Mesendoderm (in vitro differentiated cells): ENCODE data around the gene GALNT13.

Experiments
- DNase-seq: peaks from one replicate; pipeline ENCODE4 v3.0.0; 2013
- H2AK5ac ChIP-seq: 2 replicates; pipeline ENCODE4 v1.6.1; 2013; ENCODE audit warnings: low read length, inconsistent platforms
- H2BK120ac ChIP-seq: 2 replicates; pipeline ENCODE4 v1.6.1; 2013; ENCODE audit warnings: low read depth, mild to moderate bottlenecking, low read length, moderate library complexity, mixed read lengths
- H2BK15ac ChIP-seq: replicated peaks from 2 replicates; pipeline ENCODE4 v1.6.1; 2013; ENCODE audit warnings: low read depth, mild to moderate bottlenecking, moderate library complexity
- H2BK5ac ChIP-seq: 2 replicates; pipeline ENCODE4 v1.6.1; 2013; ENCODE audit warnings: low read length, inconsistent platforms
- H3K18ac ChIP-seq: 2 replicates; pipeline ENCODE4 v1.6.1; 2013; ENCODE audit warnings: mild to moderate bottlenecking, low read length, mixed read lengths
- H3K23ac ChIP-seq: one replicate; pipeline ENCODE4 v1.6.1; 2013; ENCODE audit warnings: low read length
- H3K27ac ChIP-seq: 2 replicates; pipeline ENCODE4 v1.5.1; 2013; ENCODE audit warnings: low read depth, mild to moderate bottlenecking, inconsistent platforms, low read length, moderate library complexity
- H3K27me3 ChIP-seq: 2 replicates; pipeline ENCODE4 v1.6.1; 2013; ENCODE audit warnings: low read length, control low read depth, mild to moderate bottlenecking, inconsistent platforms; ENCODE audit not compliant: insufficient read depth, poor library complexity
- H3K36me3 ChIP-seq: 2 replicates; pipeline ENCODE4 v1.6.1; 2013; ENCODE audit warnings: low read length, inconsistent platforms; ENCODE audit not compliant: control insufficient read depth, insufficient read depth
- H3K4ac ChIP-seq: one replicate; pipeline ENCODE4 v1.6.1; 2013; ENCODE audit warnings: low read depth, mild to moderate bottlenecking, low read length, moderate library complexity
- H3K4me1 ChIP-seq: 2 replicates; pipeline ENCODE4 v1.6.1; 2013; ENCODE audit warnings: low read depth, low read length, inconsistent platforms; ENCODE audit not compliant: control insufficient read depth
- H3K4me2 ChIP-seq: 2 replicates; pipeline ENCODE4 v1.6.1; 2013; ENCODE audit warnings: low read length
- H3K4me3 ChIP-seq: 2 replicates; pipeline ENCODE4 v1.5.1; 2013; ENCODE audit warnings: mild to moderate bottlenecking, low read length
- H3K56ac ChIP-seq: one replicate; pipeline ENCODE4 v1.6.1; 2013; ENCODE audit warnings: low read length
- H3K79me1 ChIP-seq: 2 replicates; pipeline ENCODE4 v1.6.1; 2013; ENCODE audit warnings: low read length, inconsistent platforms
- H3K79me2 ChIP-seq: 2 replicates; pipeline ENCODE4 v1.6.1; 2013; ENCODE audit warnings: mild to moderate bottlenecking, low read length; ENCODE audit not compliant: control insufficient read depth, insufficient read depth
- H3K9ac ChIP-seq: 2 replicates; pipeline ENCODE4 v1.6.1; 2013; ENCODE audit warnings: low read length, inconsistent platforms
- H4K5ac ChIP-seq: one replicate; pipeline ENCODE4 v1.6.1; 2013; ENCODE audit warnings: low read length
- H4K8ac ChIP-seq: one replicate; pipeline ENCODE4 v1.6.1; 2013; ENCODE audit warnings: low read depth, mild to moderate bottlenecking, control low read depth, low read length, moderate library complexity
- WGBS: extraction: QIAGEN DNeasy Blood & Tissue Kit; methylation state at CpG from one replicate; pipeline ENCODE4 v1.1.7; 2013; ENCODE audit warnings: low lambda C conversion rate, missing lambda C conversion rate; ENCODE audit not compliant: insufficient coverage; ENCODE audit errors: extremely low coverage; 5-methylcytosine and 5-hydroxymethylcytosine counted together

GALNT13 gene

GRCh38 chr2:154368153-154368552 is 496.4 kb downstream of the GALNT13 start:
- H2BK5ac ChIP-seq, result no peak overlapping the region
- H4K8ac ChIP-seq, result no peak overlapping the region
- no peak overlapping the region for H3K23ac ChIP-seq
- H3K79me1 ChIP-seq, result no peaks in the 10 kb centered on the region
- no peak overlapping the region for H3K9ac ChIP-seq
- no peaks in the 10 kb centered on the region for H3K36me3 ChIP-seq
- no peak overlapping the region for H3K4me2 ChIP-seq
- DNase-seq, result no peak
- H2AK5ac ChIP-seq, result no peak overlapping the region
- no peaks in the 10 kb centered on the region for H3K27me3 ChIP-seq
- no peak overlapping the region for H3K18ac ChIP-seq
- no peak overlapping the region for H3K4ac ChIP-seq
- no peak overlapping the region for H3K27ac ChIP-seq
- no peaks in the 10 kb centered on the region for H3K79me2 ChIP-seq
- H3K56ac ChIP-seq, result no peak overlapping the region
- H3K4me3 ChIP-seq, result no peak overlapping the region
- no peak overlapping the region for H2BK15ac ChIP-seq
- WGBS, result no CpG with 5 or more reads among the region's 2 CpGs
- no peak overlapping the region for H4K5ac ChIP-seq
- peaks cover 2% of the 10 kb centered on the region for H3K4me1 ChIP-seq
- no peak overlapping the region for H2BK120ac ChIP-seq

- no peak overlapping the region for H4K5ac ChIP-seq
- no peak overlapping the region for H3K56ac ChIP-seq
- H3K36me3 ChIP-seq, result no peaks in the 10 kb centered on the region
- no peak overlapping the region for H2BK15ac ChIP-seq
- H3K23ac ChIP-seq, result no peak overlapping the region
- no peak overlapping the region for H3K9ac ChIP-seq
- H2AK5ac ChIP-seq, result no peak overlapping the region
- no peak overlapping the region for H3K4ac ChIP-seq
- no peaks in the 10 kb centered on the region for H3K79me2 ChIP-seq
- peak; percentile 80 for DNase-seq
- H3K4me1 ChIP-seq, result peaks cover 2% of the 10 kb centered on the region
- no peak overlapping the region for H2BK120ac ChIP-seq
- H3K27me3 ChIP-seq, result no peaks in the 10 kb centered on the region
- no peak overlapping the region for H2BK5ac ChIP-seq
- H3K79me1 ChIP-seq, result no peaks in the 10 kb centered on the region
- no peak overlapping the region for H4K8ac ChIP-seq
- H3K4me3 ChIP-seq, result no peak overlapping the region
- no peak overlapping the region for H3K4me2 ChIP-seq
- no peak overlapping the region for H3K27ac ChIP-seq
- no peak overlapping the region for H3K18ac ChIP-seq
These were observed 499.2 kb downstream of the GALNT13 start for GRCh38 chr2:154370873-154371272.

- Histone ChIP-seq H3K4me2 (no peak overlapping the region), H3K4me3 (no peak overlapping the region), H3K27ac (no peak overlapping the region), H3K56ac (no peak overlapping the region), H3K79me2 (no peaks in the 10 kb centered on the region), H2BK5ac (no peak overlapping the region), H4K8ac (no peak overlapping the region), H3K9ac (no peak overlapping the region), H3K4me1 (peaks cover 2% of the 10 kb centered on the region), H3K23ac (no peak overlapping the region), H3K27me3 (no peaks in the 10 kb centered on the region), H2AK5ac (no peak overlapping the region), H4K5ac (no peak overlapping the region), H3K4ac (no peak overlapping the region), H3K79me1 (no peaks in the 10 kb centered on the region), H3K18ac (no peak overlapping the region), H2BK15ac (no peak overlapping the region), H2BK120ac (no peak overlapping the region), H3K36me3 (no peaks in the 10 kb centered on the region)
- DNase-seq, result no peak
- WGBS, result no CpG with 5 or more reads among the region's 1 CpG
These were observed 502.7 kb downstream of the GALNT13 start for GRCh38 chr2:154374416-154374815.

GRCh38 chr2:154375579-154375931 is 503.8 kb downstream of the GALNT13 start:
- Histone ChIP-seq H4K5ac (no peak overlapping the region), H3K27ac (no peak overlapping the region)

GRCh38 chr2:154381931-154382794 is 510.4 kb downstream of the GALNT13 start:
- H3K4ac ChIP-seq, result no peak overlapping the region
- WGBS, result no CpG with 5 or more reads among the region's 2 CpGs

More at GRCh38 chr2:154375579-154375931, 503.8 kb downstream of the GALNT13 start:
- Histone ChIP-seq H3K56ac (peak overlapping the region; percentile 45), H3K4ac (no peak overlapping the region), H3K4me1 (peaks cover 2% of the 10 kb centered on the region), H3K4me3 (no peak overlapping the region), H3K23ac (no peak overlapping the region), H4K8ac (no peak overlapping the region), H2BK15ac (no peak overlapping the region), H2BK120ac (no peak overlapping the region), H3K36me3 (no peaks in the 10 kb centered on the region), H3K4me2 (no peak overlapping the region), H2AK5ac (no peak overlapping the region), H3K9ac (no peak overlapping the region), H3K79me1 (no peaks in the 10 kb centered on the region), H3K18ac (peak overlapping the region; percentile 7), H2BK5ac (no peak overlapping the region), H3K79me2 (no peaks in the 10 kb centered on the region), H3K27me3 (no peaks in the 10 kb centered on the region)
- WGBS, result no CpG with 5 or more reads among the region's 7 CpGs
- DNase-seq, result peak; percentile 85

GRCh38 chr2:154386186-154386585 is 514.5 kb downstream of the GALNT13 start:
- Histone ChIP-seq H3K4me3 (no peak overlapping the region), H3K27ac (no peak overlapping the region), H3K79me1 (no peaks in the 10 kb centered on the region), H2BK15ac (no peak overlapping the region), H3K4me2 (no peak overlapping the region), H3K9ac (no peak overlapping the region), H4K8ac (no peak overlapping the region), H3K4me1 (no peaks in the 10 kb centered on the region), H3K23ac (no peak overlapping the region), H3K36me3 (no peaks in the 10 kb centered on the region), H2BK5ac (no peak overlapping the region), H2AK5ac (no peak overlapping the region), H3K4ac (no peak overlapping the region), H2BK120ac (no peak overlapping the region), H3K79me2 (no peaks in the 10 kb centered on the region), H3K56ac (no peak overlapping the region), H3K27me3 (no peaks in the 10 kb centered on the region), H4K5ac (no peak overlapping the region), H3K18ac (no peak overlapping the region)
- DNase-seq, result no peak

More at GRCh38 chr2:154381931-154382794, 510.4 kb downstream of the GALNT13 start:
- Histone ChIP-seq H3K79me2 (no peaks in the 10 kb centered on the region), H3K4me1 (no peaks in the 10 kb centered on the region), H3K36me3 (no peaks in the 10 kb centered on the region), H3K9ac (no peak overlapping the region), H3K23ac (no peak overlapping the region), H2BK120ac (no peak overlapping the region), H3K27me3 (no peaks in the 10 kb centered on the region), H2AK5ac (no peak overlapping the region), H2BK15ac (no peak overlapping the region), H4K5ac (no peak overlapping the region), H2BK5ac (no peak overlapping the region), H3K4me3 (no peak overlapping the region), H3K56ac (no peak overlapping the region), H3K18ac (no peak overlapping the region), H3K79me1 (no peaks in the 10 kb centered on the region), H4K8ac (no peak overlapping the region), H3K4me2 (no peak overlapping the region), H3K27ac (no peak overlapping the region)
- no peak for DNase-seq
